GM12878 (cell line): Measurements from ENCODE around the gene GALP. TPM values are rescaled to one million over a fixed set of nuclear protein-coding genes. Genes with fewer than 3 reads are reported as not detected.

Experiments
- ATAC-seq: fragments of 200-7000 bp; cut with Tn5 transposase; 3 replicates; pipeline ENCODE4 v1.9.1; 2020; ENCODE audit warnings: mild to moderate bottlenecking, moderate library complexity
- BruUV-seq: library from RNA; stranded (reverse); fragments of 400-500 nt; replicated peaks from 2 replicates; lab custom pipeline; 2021; lab: Mats Ljungman, UMichigan
- CTCF ChIA-PET: fragments of 300-600 bp; sonication (Branson Sonifier 250); formaldehyde crosslinking; extraction: SDS; loops from one replicate; lab custom pipeline; 2021; ENCODE audit warnings: inconsistent platforms; lab: Yijun Ruan, JAX
- POLR2A ChIA-PET: fragments of 350-600 bp; formaldehyde crosslinking; extraction: SDS; loops from one replicate; lab custom pipeline; 2021; ENCODE audit warnings: inconsistent platforms; lab: Charles Lee
- RAD21 ChIA-PET: fragments of 300-600 bp; sonication (Branson Sonifier 250); formaldehyde crosslinking; loops from one replicate; lab custom pipeline; 2023; ENCODE audit warnings: antibody characterized with exemption; ENCODE audit not compliant: unreplicated experiment; lab: Charles Lee
- SMC1A ChIA-PET: fragments of 300-600 bp; sonication (Branson Sonifier 250); formaldehyde crosslinking; loops from one replicate; lab custom pipeline; 2023; ENCODE audit not compliant: unreplicated experiment, uncharacterized antibody; lab: Charles Lee
- DNase-seq: peaks from one replicate; pipeline ENCODE4 v3.0.0-alpha.2; 2011; ENCODE audit warnings: low read depth, low spot score
- FAIRE-seq: peaks from 3 replicates; lab custom pipeline; 2011; peaks lifted over from hg19 to GRCh38; lab: Jason Lieb, UNC
- H2AFZ ChIP-seq: 2 replicates; pipeline ENCODE4 v1.6.0; 2011; ENCODE audit warnings: low read depth, low read length, control low read depth; ENCODE audit not compliant: control insufficient read depth
- H3K27ac ChIP-seq: 2 replicates; pipeline ENCODE4 v1.5.1; 2011; ENCODE audit warnings: control low read depth; ENCODE audit not compliant: control insufficient read depth, insufficient read depth
- H3K27me3 ChIP-seq, 2 experiments: replicated peaks in 1 of 2; 2 replicates each; pipeline versions ENCODE4 v1.6.0 to v1.6.1; 2011; ENCODE audit warnings: low read length in 1 of 2; ENCODE audit not compliant: control insufficient read depth in 2 of 2, insufficient read depth in 2 of 2
- H3K36me3 ChIP-seq, 2 experiments: 2 replicates each; pipeline ENCODE4 v1.5.1; 2011; ENCODE audit warnings: low read length in 1 of 2; ENCODE audit not compliant: control insufficient read depth in 2 of 2, insufficient read depth in 2 of 2
- H3K4me1 ChIP-seq: 2 replicates; pipeline ENCODE4 v1.6.1; 2011; ENCODE audit warnings: mild to moderate bottlenecking, low read length, moderate library complexity, mixed read lengths; ENCODE audit not compliant: control insufficient read depth, insufficient read depth
- H3K4me2 ChIP-seq: 2 replicates; pipeline ENCODE4 v1.6.0; 2011; ENCODE audit warnings: control low read depth; ENCODE audit not compliant: control insufficient read depth, insufficient read depth
- H3K4me3 ChIP-seq: fragments of 200-600 bp; sonication (generic); 2 replicates; pipeline ENCODE4 v1.5.1; 2016
- H3K79me2 ChIP-seq: 2 replicates; pipeline ENCODE4 v1.6.0; 2011; ENCODE audit warnings: low read length; ENCODE audit not compliant: control insufficient read depth, insufficient read depth
- H3K9ac ChIP-seq: 2 replicates; pipeline ENCODE4 v1.8.0; 2011; ENCODE audit warnings: low read length, control low read depth, mixed read lengths; ENCODE audit not compliant: control insufficient read depth, insufficient read depth
- H3K9me3 ChIP-seq: replicated peaks from 3 replicates; pipeline ENCODE4 v1.5.1; 2011; ENCODE audit warnings: mild to moderate bottlenecking, low read length; ENCODE audit not compliant: control insufficient read depth, insufficient read depth
- H4K20me1 ChIP-seq: 2 replicates; pipeline ENCODE4 v1.6.0; 2011; ENCODE audit not compliant: control insufficient read depth, insufficient read depth
- BACH1 ChIP-seq: fragments of 450-650 bp; IDR thresholded peaks from 2 replicates; pipeline ENCODE4 v1.6.1; 2017; ENCODE audit warnings: mild to moderate bottlenecking, borderline replicate concordance
- BRCA1 ChIP-seq: IDR thresholded peaks from 2 replicates; pipeline ENCODE4 v1.6.1; 2011; ENCODE audit warnings: low read depth, low read length, improper control_type of control experiment
- CEBPZ ChIP-seq: fragments of 150-350 bp; IDR thresholded peaks from 2 replicates; pipeline ENCODE4 v1.6.1; 2016; ENCODE audit warnings: low read depth, low read length
- SMARCA5 ChIP-seq: fragments of 450-650 bp; IDR thresholded peaks from 2 replicates; pipeline ENCODE4 v1.6.1; 2017; ENCODE audit warnings: mild to moderate bottlenecking
- SMC3 ChIP-seq: IDR thresholded peaks from 2 replicates; pipeline ENCODE4 v1.6.1; 2011; ENCODE audit warnings: low read length, improper control_type of control experiment, borderline replicate concordance
- SUPT20H ChIP-seq: IDR thresholded peaks from 2 replicates; pipeline ENCODE4 v1.6.1; 2011; ENCODE audit warnings: low read depth, mild to moderate bottlenecking, low read length, moderate library complexity, borderline replicate concordance; ENCODE audit not compliant: control insufficient read depth
- WGBS: methylation state at CpG from one replicate; pipeline ENCODE4 v1.1.6; 2016; ENCODE audit warnings: low lambda C conversion rate; ENCODE audit not compliant: insufficient replicate concordance, insufficient coverage; ENCODE audit errors: missing lambda C conversion rate; 5-methylcytosine and 5-hydroxymethylcytosine counted together
- in situ Hi-C: fragments of 300-500 bp; cut with MboI; formaldehyde crosslinking; loops from 9 replicates; pipeline ENCODE4 v1.14.3; 2018; ENCODE audit warnings: mixed read lengths
- intact Hi-C: fragments of 100-400 bp; cut with micrococcal nuclease; formaldehyde crosslinking; loops from one replicate; pipeline ENCODE4 v1.14.2; 2022; ENCODE audit not compliant: unreplicated experiment
- polyA plus RNA-seq, 11 experiments: library from polyadenylated mRNA; depleted of rRNA in 4 of 11; unstranded in 6 of 11; stranded (reverse) in 5 of 11; fragments of >200 nt; fragmentation: Nextera tagmentation in 4 of 11; fragmentation: Illumina TruSeq in 1 of 11; extraction: Ambion mirVana in 4 of 11; extraction: Trizol in 1 of 11; gene quantifications; 1 replicate in 1 of 11; 2 replicates in 10 of 11; pipeline versions ENCODE4 v1.2.1 to v1.2.3, GENCODE V29; 2011 to 2016; ENCODE audit warnings: inconsistent platforms in 2 of 11, missing spikeins in 2 of 11, low read depth in 1 of 11
- total RNA-seq, 4 experiments: library from RNA; depleted of rRNA in 3 of 4; stranded (reverse); fragments of >200 nt in 3 of 4; fragmentation: Illumina TruSeq in 1 of 4; extraction: Trizol in 1 of 4; gene quantifications; 2 replicates each; pipeline versions ENCODE4 v1.2.1 to v1.2.3, GENCODE V29; 2013 to 2021
- TF ChIP-seq, protein P1 (sequence below): fragments of 450-650 bp; IDR thresholded peaks from 2 replicates; pipeline ENCODE4 v1.6.1; 2018; ENCODE audit warnings: borderline replicate concordance, mild to moderate bottlenecking; ENCODE audit not compliant: partially characterized antibody

The GALP gene
- total and polyA plus RNA-seq, 10 of the 15 experiments (the other 5 are each of a cell fraction or from before 2014, with no cell fraction given): not detected

DNA sequence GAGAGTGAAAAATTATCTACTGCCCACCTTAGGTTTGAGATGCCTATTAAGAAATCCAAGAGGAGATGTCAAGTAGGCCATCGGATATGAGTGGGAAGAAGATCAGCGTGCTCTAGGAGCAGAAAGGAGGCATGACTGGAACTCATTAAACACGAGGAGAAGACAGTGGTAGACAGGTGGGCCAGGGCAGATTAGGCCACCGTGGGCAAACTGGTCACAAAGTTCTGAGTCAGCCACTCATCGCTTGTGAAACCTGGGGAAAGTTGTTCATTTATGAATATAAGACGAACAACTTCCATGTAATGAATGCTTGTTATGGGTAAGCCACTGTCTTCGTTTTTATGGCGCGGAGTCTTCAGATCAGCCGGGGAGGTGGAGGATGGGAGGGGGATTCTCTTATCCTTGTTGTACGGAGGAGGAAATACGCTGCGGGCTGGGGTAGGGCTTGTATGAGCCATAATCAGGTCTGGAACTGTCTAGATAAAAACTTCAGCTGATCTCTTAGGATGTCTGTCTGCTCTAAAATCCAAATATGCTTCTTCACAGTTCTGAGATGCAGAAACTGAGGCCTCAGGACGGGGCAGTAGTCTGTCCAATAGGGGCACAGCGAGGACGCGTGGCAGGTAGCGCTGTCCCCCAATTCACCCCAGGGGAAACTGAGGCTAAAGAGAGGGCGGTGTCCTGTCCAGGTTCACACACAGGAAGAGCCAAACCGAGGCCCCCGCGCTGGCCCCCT, 35.8 kb upstream of the GALP start:
- POLR2A ChIA-PET: interaction anchor here (5.6 kb wide), 1 partner anchor 18 kb away, joined by 29 read pairs; the partner anchor contains the start of gene ZNF787
- DNase-seq (no peak), FAIRE-seq (no peak), ATAC-seq (no peak)
- BruUV-seq: TSS peak; percentile 90
- peak overlapping the region; percentile 75 for H3K4me3 ChIP-seq
- in situ Hi-C loops (loop anchor here (25.0 kb wide), 1 partner anchor 1672 kb away; the partner anchor contains the start of gene ZNF552), intact Hi-C loops (no loop called here)
- H3K9ac ChIP-seq: peak overlapping the region; percentile 82
- TF ChIP-seq BACH1: 0 out of 2 replicates have a peak, but pooled peaks have one; percentile 14
- no peak for TF ChIP-seq SUPT20H
- TF ChIP-seq CEBPZ: no peak
- TF ChIP-seq SMARCA5: 0 out of 2 replicates have a peak, but pooled peaks have one; percentile 40
- TF ChIP-seq, protein P1, sequence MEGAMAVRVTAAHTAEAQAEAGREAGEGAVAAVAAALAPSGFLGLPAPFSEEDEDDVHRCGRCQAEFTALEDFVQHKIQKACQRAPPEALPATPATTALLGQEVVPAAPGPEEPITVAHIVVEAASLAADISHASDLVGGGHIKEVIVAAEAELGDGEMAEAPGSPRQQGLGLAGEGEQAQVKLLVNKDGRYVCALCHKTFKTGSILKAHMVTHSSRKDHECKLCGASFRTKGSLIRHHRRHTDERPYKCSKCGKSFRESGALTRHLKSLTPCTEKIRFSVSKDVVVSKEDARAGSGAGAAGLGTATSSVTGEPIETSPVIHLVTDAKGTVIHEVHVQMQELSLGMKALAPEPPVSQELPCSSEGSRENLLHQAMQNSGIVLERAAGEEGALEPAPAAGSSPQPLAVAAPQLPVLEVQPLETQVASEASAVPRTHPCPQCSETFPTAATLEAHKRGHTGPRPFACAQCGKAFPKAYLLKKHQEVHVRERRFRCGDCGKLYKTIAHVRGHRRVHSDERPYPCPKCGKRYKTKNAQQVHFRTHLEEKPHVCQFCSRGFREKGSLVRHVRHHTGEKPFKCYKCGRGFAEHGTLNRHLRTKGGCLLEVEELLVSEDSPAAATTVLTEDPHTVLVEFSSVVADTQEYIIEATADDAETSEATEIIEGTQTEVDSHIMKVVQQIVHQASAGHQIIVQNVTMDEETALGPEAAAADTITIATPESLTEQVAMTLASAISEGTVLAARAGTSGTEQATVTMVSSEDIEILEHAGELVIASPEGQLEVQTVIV: no peak
- TF ChIP-seq SMC3: no peak
- TF ChIP-seq BRCA1: no peak
- H3K4me2 ChIP-seq: peak overlapping the region; percentile 93
- RAD21 ChIA-PET: interaction anchor here (1.2 kb wide), 1 partner anchor 69 kb away, joined by 3 read pairs; no protein-coding TSS in a partner anchor
- 34% methylated on average over 22 of the region's 22 CpGs for WGBS
- SMC1A ChIA-PET: no interaction called here
- H3K36me3 ChIP-seq: peaks cover 0 to 5% of the 10 kb centered on the region in 2 experiments; a peak in 2 of 4 replicates
- no peaks in the 10 kb centered on the region for H3K27me3 ChIP-seq
- H3K79me2 ChIP-seq: peaks cover 20% of the 10 kb centered on the region
- peaks cover 15% of the 10 kb centered on the region for H3K4me1 ChIP-seq
- no peaks in the 10 kb centered on the region for H3K9me3 ChIP-seq
- peak overlapping the region; percentile 82 for H3K27ac ChIP-seq
- H4K20me1 ChIP-seq: no peaks in the 10 kb centered on the region
- peak overlapping the region; percentile 91 for H2AFZ ChIP-seq
- CTCF ChIA-PET: interaction anchor here (1.0 to 1.5 kb wide), 2 partner anchors 93 to 209 kb away, joined by 3 read pairs; no protein-coding TSS in a partner anchor
